Measurements from ENCODE around the gene CCDC6.

CCDC6 gene

GRCh38 chr10:59781511-59781910 lies 124.8 kb downstream of the CCDC6 start:
- no peak overlapping the region for H3K4me3 ChIP-seq (ENCODE audit: low read depth, low read length)
- no peak for TF ChIP-seq CTCF (IDR thresholded peaks at IDR 0.05; ENCODE audit: insufficient read depth, low read depth, low read length, missing control alignments)
- no peak for DNase-seq (ENCODE audit: low read depth)

GRCh38 chr10:59779756-59780533 lies 126.4 kb downstream of the CCDC6 start:
- TF ChIP-seq CTCF (IDR thresholded peaks at IDR 0.05; ENCODE audit: insufficient read depth, low read depth, low read length, missing control alignments), result no peak
- no peak for DNase-seq (ENCODE audit: low read depth)
- H3K4me3 ChIP-seq (ENCODE audit: low read depth, low read length), result no peak overlapping the region

GRCh38 chr10:59774451-59774850 lies 131.9 kb downstream of the CCDC6 start:
- no peak for DNase-seq (ENCODE audit: low read depth)

GRCh38 chr10:59773088-59773487 lies 133.3 kb downstream of the CCDC6 start:
- DNase-seq (ENCODE audit: low read depth), result no peak

More at GRCh38 chr10:59774451-59774850, 131.9 kb downstream of the CCDC6 start:
- no peak for TF ChIP-seq CTCF (IDR thresholded peaks at IDR 0.05; ENCODE audit: insufficient read depth, low read depth, low read length, missing control alignments)
- H3K4me3 ChIP-seq (ENCODE audit: low read depth, low read length), result no peak overlapping the region

GRCh38 chr10:59771162-59771807 lies 135.1 kb downstream of the CCDC6 start:
- DNase-seq (ENCODE audit: low read depth), result no peak
- TF ChIP-seq CTCF (IDR thresholded peaks at IDR 0.05; ENCODE audit: insufficient read depth, low read depth, low read length, missing control alignments), result no peak
- no peak overlapping the region for H3K4me3 ChIP-seq (ENCODE audit: low read depth, low read length)

More at GRCh38 chr10:59773088-59773487, 133.3 kb downstream of the CCDC6 start:
- H3K4me3 ChIP-seq (ENCODE audit: low read depth, low read length), result no peak overlapping the region
- no peak for TF ChIP-seq CTCF (IDR thresholded peaks at IDR 0.05; ENCODE audit: insufficient read depth, low read depth, low read length, missing control alignments)

GRCh38 chr10:59770689-59771088 lies 135.7 kb downstream of the CCDC6 start:
- no peak overlapping the region for H3K4me3 ChIP-seq (ENCODE audit: low read depth, low read length)
- no peak for DNase-seq (ENCODE audit: low read depth)
- no peak for TF ChIP-seq CTCF (IDR thresholded peaks at IDR 0.05; ENCODE audit: insufficient read depth, low read depth, low read length, missing control alignments)
